Fibroblast of lung (primary cell): ENCODE results near the gene UBAP1.

Source experiments
- EZH2 ChIP-seq: IDR thresholded peaks from 2 replicates; pipeline ENCODE4 v1.5.1; 2012; ENCODE audit warnings: low read length, control low read depth, mild to moderate bottlenecking; ENCODE audit errors: missing control alignments
- TF ChIP-seq, protein P1 (sequence below), 2 donors: IDR thresholded peaks in 1 of 2; conservative IDR thresholded peaks in 1 of 2; 1 replicate in 1 of 2; 2 replicates in 1 of 2; pipeline ENCODE4 v1.5.1; 2011 to 2012; ENCODE audit warnings: low read length in 2 of 2, control low read depth in 1 of 2, inconsistent platforms in 1 of 2, low read depth in 1 of 2, mild to moderate bottlenecking in 1 of 2

DNA sequence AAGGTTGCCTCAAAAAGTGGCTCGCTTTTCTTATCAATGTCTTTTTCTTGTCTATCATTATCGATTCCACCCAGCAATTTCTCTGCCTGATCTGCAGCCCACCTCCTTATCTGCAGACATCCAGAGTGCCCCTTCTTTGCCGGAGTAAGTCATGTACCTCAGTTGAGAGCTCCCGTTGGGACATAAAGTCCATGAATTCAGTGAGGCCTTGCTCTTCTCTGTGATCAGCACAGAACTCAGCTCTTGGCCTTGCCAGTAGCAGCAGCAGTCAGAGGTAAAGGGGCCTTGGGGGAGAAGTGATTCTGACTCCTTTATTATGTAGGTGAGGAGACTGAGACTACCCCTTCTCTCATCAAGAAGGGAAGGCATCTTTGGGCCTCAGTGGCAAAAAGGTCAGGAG lies 27.4 kb upstream of the UBAP1 start:
- TF ChIP-seq, protein P1, sequence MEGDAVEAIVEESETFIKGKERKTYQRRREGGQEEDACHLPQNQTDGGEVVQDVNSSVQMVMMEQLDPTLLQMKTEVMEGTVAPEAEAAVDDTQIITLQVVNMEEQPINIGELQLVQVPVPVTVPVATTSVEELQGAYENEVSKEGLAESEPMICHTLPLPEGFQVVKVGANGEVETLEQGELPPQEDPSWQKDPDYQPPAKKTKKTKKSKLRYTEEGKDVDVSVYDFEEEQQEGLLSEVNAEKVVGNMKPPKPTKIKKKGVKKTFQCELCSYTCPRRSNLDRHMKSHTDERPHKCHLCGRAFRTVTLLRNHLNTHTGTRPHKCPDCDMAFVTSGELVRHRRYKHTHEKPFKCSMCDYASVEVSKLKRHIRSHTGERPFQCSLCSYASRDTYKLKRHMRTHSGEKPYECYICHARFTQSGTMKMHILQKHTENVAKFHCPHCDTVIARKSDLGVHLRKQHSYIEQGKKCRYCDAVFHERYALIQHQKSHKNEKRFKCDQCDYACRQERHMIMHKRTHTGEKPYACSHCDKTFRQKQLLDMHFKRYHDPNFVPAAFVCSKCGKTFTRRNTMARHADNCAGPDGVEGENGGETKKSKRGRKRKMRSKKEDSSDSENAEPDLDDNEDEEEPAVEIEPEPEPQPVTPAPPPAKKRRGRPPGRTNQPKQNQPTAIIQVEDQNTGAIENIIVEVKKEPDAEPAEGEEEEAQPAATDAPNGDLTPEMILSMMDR (conservative IDR thresholded peaks at IDR 0.05 in 1 of 2, IDR thresholded peaks at IDR 0.05 in 1 of 2; ENCODE audit: low read depth in 1 of 2, low read length in 2 of 2), result no peak
- no peak for TF ChIP-seq EZH2
